Heart left ventricle (tissue), 16 donors: ENCODE data around the gene KCNH8. TPM values are rescaled to one million over a fixed set of nuclear protein-coding genes. Genes with fewer than 3 reads are reported as not detected.

Experiments
- ATAC-seq, 4 donors: fragments of 200-7000 bp; cut with Tn5 transposase; one replicate each; pipeline ENCODE4 v1.9.1; 2020 to 2022; ENCODE audit warnings: moderate library complexity in 4 of 4, mild to moderate bottlenecking in 3 of 4, moderate number of reproducible peaks in 1 of 4
- DNase-seq, 5 donors: peaks; one replicate each; pipeline ENCODE4 v3.0.0-alpha.2; 2020
- H3K27ac ChIP-seq, 12 donors: fragments of 200-600 bp; sonication (generic) in 4 of 12; one replicate each; pipeline versions ENCODE4 v1.5.0 to v1.8.0; 2016 to 2022; ENCODE audit warnings: mild to moderate bottlenecking in 2 of 12
- H3K27me3 ChIP-seq, 9 donors: fragments of 200-600 bp; sonication (generic) in 2 of 9; one replicate each; pipeline versions ENCODE4 v1.5.1 to v1.8.0; 2016 to 2022; ENCODE audit warnings: mild to moderate bottlenecking in 3 of 9
- H3K36me3 ChIP-seq, 9 donors: fragments of 200-600 bp; sonication (generic) in 2 of 9; one replicate each; pipeline versions ENCODE4 v1.5.0 to v1.8.0; 2018 to 2022; ENCODE audit warnings: mild to moderate bottlenecking in 2 of 9
- H3K4me1 ChIP-seq, 12 donors: fragments of 200-600 bp; sonication (generic) in 4 of 12; one replicate each; pipeline versions ENCODE4 v1.5.0 to v1.8.0; 2016 to 2022; ENCODE audit warnings: mild to moderate bottlenecking in 3 of 12
- H3K4me3 ChIP-seq, 12 donors: fragments of 200-600 bp; sonication (generic) in 4 of 12; one replicate each; pipeline versions ENCODE4 v1.5.0 to v1.8.0; 2017 to 2022; ENCODE audit warnings: mild to moderate bottlenecking in 9 of 12, moderate library complexity in 4 of 12
- H3K9me3 ChIP-seq, 12 donors: fragments of 200-600 bp; sonication (generic) in 4 of 12; one replicate each; pipeline versions ENCODE4 v1.5.0 to v1.8.0; 2016 to 2022; ENCODE audit warnings: mild to moderate bottlenecking in 1 of 12
- POLR2A ChIP-seq, 2 donors: fragments of 450-650 bp; IDR thresholded peaks; one replicate each; pipeline ENCODE4 v1.6.1; 2017; ENCODE audit warnings: antibody characterized with exemption in 2 of 2, mild to moderate bottlenecking in 2 of 2, moderate library complexity in 2 of 2
- WGBS, 4 donors: extraction: QIAGEN DNeasy Blood & Tissue Kit in 2 of 4; methylation state at CpG; one replicate each; pipeline versions ENCODE4 v1.1.5 to v1.1.7; 2013 to 2018; 5-methylcytosine and 5-hydroxymethylcytosine counted together
- intact Hi-C, 10 donors: fragments of 100-400 bp; cut with DNase I; formaldehyde crosslinking; loops; one replicate each; pipeline versions ENCODE4 v1.11.1 to v1.14.2; 2022
- polyA plus RNA-seq, 2 donors: library from polyadenylated mRNA; stranded (reverse); fragments of 200-250 nt; gene quantifications; one replicate each; pipeline ENCODE4 v1.2.3, GENCODE V29; 2013
- total RNA-seq, 9 donors: library from RNA; depleted of rRNA in 2 of 9; stranded (reverse); fragments of >200 nt in 2 of 9; fragmentation: NEBNext Ultra II Directional in 3 of 9; extraction: Animal tissue kit (Norgen Biotek cat#: 25700) in 3 of 9; gene quantifications; one replicate each; pipeline versions ENCODE4 v1.1.0 to v1.2.4, GENCODE V29; 2016 to 2023
- TF ChIP-seq, protein P1 (sequence below), 12 donors: fragments of 200-600 bp; sonication (generic) in 4 of 12; IDR thresholded peaks; one replicate each; pipeline versions ENCODE4 v1.5.0 to v1.8.0; 2018 to 2022; ENCODE audit warnings: antibody characterized with exemption in 12 of 12, mild to moderate bottlenecking in 5 of 12
- donor health status: ischemic (EF 13 %, LVEDD 7.1; RV severe dilation, severe dysfunction).
- donor health status: healthy with polysubstance abuse.
- donor health status: DM: no; HTN: yes; CAD: no.
- donor health status: DM: no; HTN: no; CAD: no.
- donor health status: ischemic (EF 25% LVEDD 6.9; RV normal size, moderate dysfunction).
- donor health status: ischemic (EF 25% LVEDD 5.7; RV mildly dilated, moderate dysfunction).
- donor health status: healthy.
- donor health status: DM: yes; HTN: yes; CAD: no.
- donor health status: ischemic (EF 35%, LVEDD 5.7; RV mildly dilated, moderate dysfunction).
- donor health status: nonischemic (EF 11% LVEDD 7.7; RV severe dilation, severe dysfunction).
- donor health status: DM: yes; HTN: yes; CAD: no.
- donor health status: PGD.
- donor health status: ischemic (EF 29% LVEDD 5.4; RV normal size, mild dysfunction).
- donor health status: nonischemic (EF 23%, LVEDD 6.1; RV moderate dilation, normal function).

Gene KCNH8
- total and polyA plus RNA-seq, 11 donors = 0.04 to 0.20 (median 0.07) TPM; not detected in 7

DNA sequence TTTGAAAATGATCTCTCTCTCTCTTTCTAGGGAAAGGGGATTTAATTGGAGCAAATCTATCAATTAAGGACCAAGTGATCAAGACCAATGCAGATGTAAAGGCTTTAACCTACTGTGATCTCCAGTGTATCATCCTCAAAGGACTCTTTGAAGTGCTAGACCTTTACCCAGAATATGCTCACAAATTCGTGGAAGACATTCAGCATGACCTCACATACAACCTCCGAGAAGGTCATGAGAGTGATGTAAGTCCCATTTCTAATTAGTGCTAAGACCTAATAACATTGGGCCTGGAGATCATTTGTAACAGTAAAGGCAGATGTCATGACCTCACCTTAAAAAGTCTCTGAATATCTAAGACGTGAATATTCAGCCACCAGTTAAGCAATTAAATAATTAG lies 308.4 kb downstream of the KCNH8 start:
- ATAC-seq (no peak), DNase-seq (no peak)
- Histone ChIP-seq H3K36me3 (no peaks in the 10 kb centered on the region), H3K4me3 (no peak overlapping the region), H3K27me3 (no peaks in the 10 kb centered on the region), H3K27ac (peak overlapping the region in 6 of 12 donors; percentile 13 to 75 (median 31)), H3K9me3 (peaks cover 0 to 4% (median 0%) of the 10 kb centered on the region in 12 donors), H3K4me1 (peaks cover 0 to 20% (median 0%) of the 10 kb centered on the region in 12 donors)
- WGBS, 4 donors = 44 to 59% (median 50%) methylated on average over 3 of the region's 3 CpGs
- intact Hi-C loops = no loop called here
- TF ChIP-seq, protein P1, sequence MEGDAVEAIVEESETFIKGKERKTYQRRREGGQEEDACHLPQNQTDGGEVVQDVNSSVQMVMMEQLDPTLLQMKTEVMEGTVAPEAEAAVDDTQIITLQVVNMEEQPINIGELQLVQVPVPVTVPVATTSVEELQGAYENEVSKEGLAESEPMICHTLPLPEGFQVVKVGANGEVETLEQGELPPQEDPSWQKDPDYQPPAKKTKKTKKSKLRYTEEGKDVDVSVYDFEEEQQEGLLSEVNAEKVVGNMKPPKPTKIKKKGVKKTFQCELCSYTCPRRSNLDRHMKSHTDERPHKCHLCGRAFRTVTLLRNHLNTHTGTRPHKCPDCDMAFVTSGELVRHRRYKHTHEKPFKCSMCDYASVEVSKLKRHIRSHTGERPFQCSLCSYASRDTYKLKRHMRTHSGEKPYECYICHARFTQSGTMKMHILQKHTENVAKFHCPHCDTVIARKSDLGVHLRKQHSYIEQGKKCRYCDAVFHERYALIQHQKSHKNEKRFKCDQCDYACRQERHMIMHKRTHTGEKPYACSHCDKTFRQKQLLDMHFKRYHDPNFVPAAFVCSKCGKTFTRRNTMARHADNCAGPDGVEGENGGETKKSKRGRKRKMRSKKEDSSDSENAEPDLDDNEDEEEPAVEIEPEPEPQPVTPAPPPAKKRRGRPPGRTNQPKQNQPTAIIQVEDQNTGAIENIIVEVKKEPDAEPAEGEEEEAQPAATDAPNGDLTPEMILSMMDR (IDR thresholded peaks at IDR 0.05) = no peak
- TF ChIP-seq POLR2A (IDR thresholded peaks at IDR 0.05) = no peak

DNA sequence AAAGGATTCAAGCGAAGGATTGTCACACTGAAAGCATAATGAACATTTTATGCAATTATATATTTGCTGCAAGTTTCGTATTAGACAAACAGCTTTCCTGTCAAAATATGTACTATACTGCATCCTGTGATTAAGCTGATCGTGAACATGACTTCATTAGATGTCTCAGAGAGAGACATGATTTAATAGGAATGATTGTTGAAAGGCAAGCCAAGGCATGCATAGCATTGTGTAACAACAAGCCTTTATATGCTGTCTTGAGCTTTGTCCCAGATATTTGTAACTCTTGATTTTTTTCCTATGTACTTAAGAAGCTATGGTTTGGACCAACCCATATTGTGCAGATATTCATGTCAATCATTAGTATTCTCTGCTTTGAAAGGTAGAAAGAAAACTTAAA lies 309.1 kb downstream of the KCNH8 start:
- Histone ChIP-seq H3K27ac (no peak overlapping the region), H3K27me3 (no peaks in the 10 kb centered on the region), H3K36me3 (no peaks in the 10 kb centered on the region), H3K9me3 (peaks cover 0 to 5% (median 0%) of the 10 kb centered on the region in 12 donors), H3K4me3 (no peak overlapping the region), H3K4me1 (peaks cover 0 to 20% (median 0%) of the 10 kb centered on the region in 12 donors)
- WGBS, 4 donors = 66 to 71% (median 69%) methylated on average over 3 of the region's 3 CpGs
- ATAC-seq (no peak), DNase-seq (no peak)
- TF ChIP-seq, protein P1 (IDR thresholded peaks at IDR 0.05) = no peak
- TF ChIP-seq POLR2A (IDR thresholded peaks at IDR 0.05) = no peak
- intact Hi-C loops = no loop called here

DNA sequence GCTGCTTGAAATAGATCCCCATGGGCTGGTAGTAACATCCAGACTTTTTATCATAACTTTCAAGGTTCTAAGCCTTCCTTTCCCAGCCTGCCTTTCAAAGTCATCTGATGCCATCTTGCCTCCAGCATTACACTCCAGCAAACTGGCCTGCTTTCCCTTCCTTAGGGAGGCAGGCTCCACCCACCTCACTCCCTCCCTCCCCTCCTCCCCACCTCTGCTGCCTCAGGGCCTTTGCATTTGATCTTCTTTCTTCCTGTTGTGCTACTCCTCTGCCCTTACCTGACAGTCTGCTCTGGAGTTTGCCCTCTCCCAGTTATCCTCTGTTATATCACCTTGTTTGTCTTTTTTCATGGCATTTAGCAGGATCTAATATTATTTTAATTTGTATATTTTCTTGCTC lies 319.5 kb downstream of the KCNH8 start:
- Histone ChIP-seq H3K4me3 (no peak overlapping the region), H3K27ac (no peak overlapping the region), H3K9me3 (peaks cover 0 to 6% (median 0%) of the 10 kb centered on the region in 12 donors), H3K4me1 (no peaks in the 10 kb centered on the region), H3K27me3 (no peaks in the 10 kb centered on the region), H3K36me3 (no peaks in the 10 kb centered on the region)
- ATAC-seq (no peak), DNase-seq (no peak)
- intact Hi-C loops = no loop called here
- TF ChIP-seq POLR2A (IDR thresholded peaks at IDR 0.05) = no peak
- TF ChIP-seq, protein P1 (IDR thresholded peaks at IDR 0.05) = no peak

DNA sequence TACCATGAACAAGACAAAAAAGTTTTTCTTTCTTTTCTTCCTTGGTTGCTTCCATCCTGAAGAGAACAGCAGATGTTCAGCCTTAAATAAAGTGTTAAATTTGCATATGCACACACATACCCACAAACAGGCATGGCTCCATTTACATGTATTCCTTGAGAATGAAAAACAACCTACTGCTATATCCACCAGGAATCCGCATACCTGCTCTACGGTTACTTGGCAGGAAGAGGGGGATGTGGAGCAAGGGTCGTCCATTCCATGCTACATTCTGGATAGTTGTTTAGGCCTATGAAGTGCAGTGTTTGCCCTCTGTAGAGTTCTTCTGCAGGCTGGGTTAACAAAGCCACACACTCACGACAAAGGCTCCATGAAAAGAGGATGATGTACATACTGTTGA lies 322.8 kb downstream of the KCNH8 start:
- WGBS, 4 donors = 70 to 82% (median 77%) methylated on average over 4 of the region's 4 CpGs
- intact Hi-C loops = no loop called here

More for the DNA sequence above, 322.8 kb downstream of the KCNH8 start:
- ATAC-seq (no peak), DNase-seq (no peak)
- no peaks in the 10 kb centered on the region for H3K4me1 ChIP-seq
- H3K9me3 ChIP-seq = no peaks in the 10 kb centered on the region
- H3K27ac ChIP-seq = no peak overlapping the region
- H3K27me3 ChIP-seq = no peaks in the 10 kb centered on the region
- H3K36me3 ChIP-seq = no peaks in the 10 kb centered on the region
- TF ChIP-seq, protein P1 (IDR thresholded peaks at IDR 0.05) = no peak
- TF ChIP-seq POLR2A (IDR thresholded peaks at IDR 0.05) = no peak
- H3K4me3 ChIP-seq = no peak overlapping the region
